Spleen (tissue), 11 donors: ENCODE measurements around the gene HIRIP3. TPM values are rescaled to one million over a fixed set of nuclear protein-coding genes. Genes with fewer than 3 reads are reported as not detected.
"Not testable (repeated sequence)": the region's sequence is repeated elsewhere in the genome, so short reads cannot be mapped to it uniquely, and the experiment has no call there.

Source experiments
- DNase-seq: peaks from one replicate; pipeline ENCODE4 v3.0.0-alpha.2; 2020
- H3K27ac ChIP-seq, 8 donors: fragments of 200-600 bp; sonication (generic) in 7 of 8; 1 replicate in 4 of 8; 2 replicates in 4 of 8; pipeline versions ENCODE4 v1.5.0 to v1.8.0; 2016 to 2021; ENCODE audit warnings: inconsistent platforms in 4 of 8, mild to moderate bottlenecking in 4 of 8, moderate library complexity in 1 of 8
- H3K27me3 ChIP-seq, 7 donors: fragments of 200-600 bp; sonication (generic) in 6 of 7; replicated peaks in 1 of 7; 1 replicate in 4 of 7; 2 replicates in 3 of 7; pipeline versions ENCODE4 v1.5.0 to v1.8.0; 2016 to 2021; ENCODE audit warnings: inconsistent platforms in 3 of 7, mild to moderate bottlenecking in 1 of 7
- H3K36me3 ChIP-seq, 6 donors: fragments of 200-600 bp; sonication (generic) in 5 of 6; 1 replicate in 4 of 6; 2 replicates in 2 of 6; pipeline versions ENCODE4 v1.5.0 to v1.8.0; 2016 to 2021; ENCODE audit warnings: inconsistent platforms in 2 of 6
- H3K4me1 ChIP-seq, 6 donors: fragments of 200-600 bp; sonication (generic) in 5 of 6; 1 replicate in 3 of 6; 2 replicates in 3 of 6; pipeline versions ENCODE4 v1.5.0 to v1.8.0; 2016 to 2021; ENCODE audit warnings: inconsistent platforms in 3 of 6
- H3K4me3 ChIP-seq, 8 donors: fragments of 200-600 bp; sonication (generic) in 7 of 8; 1 replicate in 4 of 8; 2 replicates in 4 of 8; pipeline versions ENCODE4 v1.5.0 to v1.8.0; 2016 to 2021; ENCODE audit warnings: inconsistent platforms in 4 of 8, mild to moderate bottlenecking in 4 of 8, moderate library complexity in 2 of 8
- H3K9me3 ChIP-seq, 8 donors: fragments of 200-600 bp; sonication (generic) in 7 of 8; 1 replicate in 4 of 8; 2 replicates in 4 of 8; pipeline versions ENCODE4 v1.5.0 to v1.8.0; 2016 to 2021; ENCODE audit warnings: inconsistent platforms in 4 of 8
- POLR2A ChIP-seq, 3 donors: fragments of 450-650 bp; IDR thresholded peaks; one replicate each; pipeline ENCODE4 v1.5.1; 2017; ENCODE audit warnings: antibody characterized with exemption in 3 of 3, mild to moderate bottlenecking in 1 of 3
- POLR2AphosphoS5 ChIP-seq, 3 donors: sonication (generic); formaldehyde crosslinking; IDR thresholded peaks; one replicate each; pipeline ENCODE4 v1.5.1; 2017; ENCODE audit warnings: antibody characterized with exemption in 3 of 3
- WGBS, 5 donors: extraction: QIAGEN DNeasy Blood & Tissue Kit in 3 of 5; methylation state at CpG; one replicate each; pipeline versions ENCODE4 v1.1.5 to v1.1.7; 2013 to 2018; 5-methylcytosine and 5-hydroxymethylcytosine counted together
- intact Hi-C: fragments of 100-400 bp; cut with DNase I; formaldehyde crosslinking; loops from one replicate; pipeline ENCODE4 v1.15.0; 2023; ENCODE audit warnings: low total_unique reads
- polyA plus RNA-seq, 3 donors: library from polyadenylated mRNA; stranded (reverse); fragments of 200-250 nt; gene quantifications; one replicate each; pipeline ENCODE4 v1.2.1, GENCODE V29; 2013
- total RNA-seq, 7 donors: library from RNA; depleted of rRNA in 3 of 7; stranded (reverse); fragments of >200 nt in 3 of 7; fragmentation: NEBNext Ultra II Directional in 4 of 7; extraction: Animal tissue kit (Norgen Biotek cat#: 25700) in 4 of 7; gene quantifications; one replicate each; pipeline versions ENCODE4 v1.1.0 to v1.2.1, GENCODE V29; 2016 to 2021
- TF ChIP-seq, protein P1 (sequence below), 11 experiments: fragments of 200-600 bp in 7 of 11; fragments of 450-650 bp in 4 of 11; sonication (generic) in 4 of 11; IDR thresholded peaks in 8 of 11; conservative IDR thresholded peaks in 3 of 11; 1 replicate in 7 of 11; 2 replicates in 4 of 11; pipeline versions ENCODE4 v1.4.0 to v1.8.0; 2016 to 2021; ENCODE audit warnings: antibody characterized with exemption in 11 of 11, inconsistent platforms in 4 of 11, mild to moderate bottlenecking in 1 of 11
- donor health status: healthy with polysubstance abuse.
- donor health status: DM: no; HTN: no; CAD: no; lungs with moderate emphysema.
- donor health status: DM: no; HTN: no; CAD: no.
- donor health status: Bipolar disorder and iron deficiency.
- donor health status: healthy.
- donor health status: DM: no; HTN: no; CAD: no.
- donor health status: DM: yes; HTN: yes; CAD: no.

Gene HIRIP3
- total and polyA plus RNA-seq, 10 donors, result 10.0 to 17.7 (median 14.0) TPM

DNA sequence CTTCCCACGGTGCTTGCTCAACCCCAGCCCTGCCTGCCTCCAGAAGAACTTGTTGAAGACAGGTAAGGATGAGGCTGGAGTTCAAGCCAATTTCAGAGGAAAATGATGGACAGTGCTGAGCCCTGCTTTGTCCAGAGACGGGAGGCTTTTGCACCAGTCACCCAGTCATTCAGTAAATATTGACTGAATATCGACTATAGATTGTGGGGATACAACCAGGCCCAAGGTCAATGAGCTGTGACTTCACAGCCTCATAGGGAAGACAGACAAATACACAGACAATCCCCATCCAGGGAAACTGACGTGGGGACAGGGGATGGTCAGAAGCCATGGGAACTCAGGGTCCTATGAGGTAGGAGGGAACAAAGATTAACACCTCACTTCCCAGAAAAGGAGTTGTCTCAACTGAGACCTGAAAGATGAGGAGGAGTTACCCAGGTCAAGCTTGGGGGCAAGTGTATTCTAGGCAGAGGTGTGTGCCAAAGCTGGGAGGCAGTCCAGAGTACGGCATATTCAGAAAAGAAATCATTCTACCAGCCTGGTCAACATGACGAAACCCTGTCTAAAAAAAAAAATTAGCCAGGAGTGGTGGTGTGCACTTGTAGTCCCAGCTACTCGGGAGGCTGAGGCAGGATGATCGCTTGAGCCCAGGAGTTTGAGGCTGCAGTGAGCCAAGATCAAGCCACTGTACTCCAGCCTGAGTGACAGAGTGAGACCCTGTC, 21.3 kb upstream of the HIRIP3 start:
- TF ChIP-seq, protein P1, sequence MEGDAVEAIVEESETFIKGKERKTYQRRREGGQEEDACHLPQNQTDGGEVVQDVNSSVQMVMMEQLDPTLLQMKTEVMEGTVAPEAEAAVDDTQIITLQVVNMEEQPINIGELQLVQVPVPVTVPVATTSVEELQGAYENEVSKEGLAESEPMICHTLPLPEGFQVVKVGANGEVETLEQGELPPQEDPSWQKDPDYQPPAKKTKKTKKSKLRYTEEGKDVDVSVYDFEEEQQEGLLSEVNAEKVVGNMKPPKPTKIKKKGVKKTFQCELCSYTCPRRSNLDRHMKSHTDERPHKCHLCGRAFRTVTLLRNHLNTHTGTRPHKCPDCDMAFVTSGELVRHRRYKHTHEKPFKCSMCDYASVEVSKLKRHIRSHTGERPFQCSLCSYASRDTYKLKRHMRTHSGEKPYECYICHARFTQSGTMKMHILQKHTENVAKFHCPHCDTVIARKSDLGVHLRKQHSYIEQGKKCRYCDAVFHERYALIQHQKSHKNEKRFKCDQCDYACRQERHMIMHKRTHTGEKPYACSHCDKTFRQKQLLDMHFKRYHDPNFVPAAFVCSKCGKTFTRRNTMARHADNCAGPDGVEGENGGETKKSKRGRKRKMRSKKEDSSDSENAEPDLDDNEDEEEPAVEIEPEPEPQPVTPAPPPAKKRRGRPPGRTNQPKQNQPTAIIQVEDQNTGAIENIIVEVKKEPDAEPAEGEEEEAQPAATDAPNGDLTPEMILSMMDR (IDR thresholded peaks at IDR 0.05 in 8 of 11, conservative IDR thresholded peaks at IDR 0.05 in 3 of 11), result no peak
- no peak for TF ChIP-seq POLR2A (IDR thresholded peaks at IDR 0.05)
- TF ChIP-seq POLR2AphosphoS5 (IDR thresholded peaks at IDR 0.05), result no peak
- Histone ChIP-seq H3K27ac (no peak overlapping the region), H3K4me1 (peaks cover 0 to 20% (median 13%) of the 10 kb centered on the region in 6 donors), H3K9me3 (no peaks in the 10 kb centered on the region), H3K4me3 (no peak overlapping the region), H3K27me3 (peaks cover 0 to 12% (median 8%) of the 10 kb centered on the region in 7 donors), H3K36me3 (no peaks in the 10 kb centered on the region)
- intact Hi-C loops, result no loop called here
- DNase-seq, result no peak
- WGBS, 5 donors, result 77 to 86% (median 85%) methylated on average over 7 to 8 of the region's 8 CpGs

DNA sequence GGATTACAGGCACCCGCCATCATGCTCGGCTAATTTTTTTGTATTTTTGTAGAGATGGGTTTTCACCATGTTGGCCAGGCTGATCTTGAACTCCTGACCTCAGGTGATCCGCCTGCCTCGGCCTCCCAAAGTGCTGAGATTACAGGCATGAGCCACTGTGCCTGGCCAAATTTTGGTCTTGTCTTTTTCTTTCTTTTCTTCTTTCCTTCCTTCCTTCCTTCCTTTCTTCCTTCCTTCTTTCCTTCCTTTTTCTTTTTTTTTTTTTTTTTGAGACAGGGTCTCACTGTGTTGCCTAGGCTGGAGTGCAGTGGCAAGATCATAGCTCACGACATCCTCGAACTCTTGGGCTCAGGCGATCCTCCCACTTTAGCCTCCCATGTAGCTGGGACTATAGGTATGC, 20.0 kb upstream of the HIRIP3 start:
- H3K27ac ChIP-seq, intact Hi-C loops, H3K4me3 ChIP-seq, DNase-seq, H3K9me3 ChIP-seq, H3K36me3 ChIP-seq: not testable (repeated sequence)
- H3K4me1 ChIP-seq, result peaks cover 6 to 20% (median 14%) of the 10 kb centered on the region in 6 donors
- H3K27me3 ChIP-seq, result peaks cover 0 to 25% (median 21%) of the 10 kb centered on the region in 7 donors
- 85 to 93% (median 89%) methylated on average over 7 of the region's 7 CpGs for WGBS, 5 donors

DNA sequence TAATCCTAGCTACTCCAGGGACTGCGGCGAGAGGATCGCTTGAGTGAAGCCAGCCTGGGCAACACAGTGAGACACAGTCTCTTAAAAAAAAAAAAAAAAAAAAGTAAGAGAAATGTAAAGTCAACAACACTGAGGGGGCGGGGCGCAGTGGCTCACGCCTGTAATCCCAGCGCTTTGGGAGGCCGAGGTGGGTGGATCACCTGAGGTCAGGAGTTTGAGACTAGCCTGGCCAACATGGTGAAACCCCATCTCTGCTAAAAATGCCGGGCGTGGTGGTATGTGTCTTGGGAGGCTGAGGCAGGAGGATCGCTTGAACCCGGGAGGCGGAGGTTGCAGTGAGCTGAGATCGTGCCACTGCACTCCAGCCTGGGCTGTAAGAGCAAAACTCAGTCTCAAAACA, 17.2 kb upstream of the HIRIP3 start:
- DNase-seq, H3K4me3 ChIP-seq, H3K36me3 ChIP-seq, H3K9me3 ChIP-seq, H3K27ac ChIP-seq, intact Hi-C loops: not testable (repeated sequence)
- WGBS, 5 donors, result 86 to 91% (median 88%) methylated on average over 14 of the region's 14 CpGs
- Histone ChIP-seq H3K4me1 (peaks cover 6 to 27% (median 20%) of the 10 kb centered on the region in 6 donors), H3K27me3 (peaks cover 0 to 49% (median 34%) of the 10 kb centered on the region in 7 donors)

DNA sequence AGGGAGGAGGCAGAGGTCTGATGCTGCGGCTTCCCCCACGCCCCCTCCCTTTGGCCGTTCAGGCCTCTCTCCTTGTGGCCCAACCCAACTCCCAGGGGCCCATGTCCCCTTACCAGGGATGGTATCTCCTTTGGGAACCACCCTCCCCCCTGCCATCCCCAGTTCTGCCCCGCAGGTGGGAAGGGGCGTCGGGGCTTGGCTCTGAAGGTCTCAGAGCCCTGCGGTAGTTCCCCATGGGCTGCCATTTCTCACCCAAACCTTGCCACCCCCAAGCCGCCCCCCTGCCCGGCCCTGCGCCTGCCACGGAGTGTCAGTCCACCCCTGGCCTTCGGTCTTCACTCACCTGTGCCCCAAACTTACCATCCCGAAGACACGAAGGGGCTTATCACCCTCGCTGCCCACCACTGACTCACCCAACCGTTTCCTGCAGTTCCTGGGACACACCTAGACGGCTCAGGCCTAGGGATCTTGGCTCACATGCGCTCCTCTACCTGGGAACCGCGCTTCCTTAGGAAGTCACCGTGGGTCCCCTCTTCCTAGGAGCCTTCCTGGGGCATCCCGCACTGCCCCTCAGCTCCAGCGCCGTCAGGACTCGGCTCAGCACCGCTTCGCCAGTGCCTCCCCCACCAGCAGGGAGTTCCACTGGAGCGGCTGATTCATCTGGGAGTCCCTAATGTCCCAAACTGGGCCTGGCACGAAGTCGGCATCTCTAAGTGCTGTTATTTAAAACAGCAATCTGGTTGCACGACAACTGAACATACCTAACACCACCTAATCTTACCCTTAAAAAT, 16.5 kb upstream of the HIRIP3 start:
- DNase-seq, result no peak
- H3K4me3 ChIP-seq, result peak overlapping the region in 7 of 8 donors; percentile 32 to 70 (median 45)
- H3K4me1 ChIP-seq, result peaks cover 6 to 27% (median 20%) of the 10 kb centered on the region in 6 donors
- peaks cover 0 to 49% (median 34%) of the 10 kb centered on the region in 7 donors for H3K27me3 ChIP-seq
- intact Hi-C loops, result no loop called here
- 23 to 32% (median 25%) methylated on average over 26 to 31 of the region's 31 CpGs for WGBS, 5 donors
- H3K27ac ChIP-seq, result no peak overlapping the region
- no peak for TF ChIP-seq POLR2A (IDR thresholded peaks at IDR 0.05)
- TF ChIP-seq POLR2AphosphoS5 (IDR thresholded peaks at IDR 0.05), result no peak
- TF ChIP-seq, protein P1 (IDR thresholded peaks at IDR 0.05 in 8 of 11, conservative IDR thresholded peaks at IDR 0.05 in 3 of 11), result no peak
- no peaks in the 10 kb centered on the region for H3K36me3 ChIP-seq
- no peaks in the 10 kb centered on the region for H3K9me3 ChIP-seq
